SIG-M5 (cell line): ENCODE results near the gene LRMDA.
"Not testable (repeated sequence)": the region's sequence is repeated elsewhere in the genome, so short reads cannot be mapped to it uniquely, and the experiment has no call there.

Experiments
- DNase-seq: peaks from one replicate; lab custom pipeline; 2025; lab: John Stamatoyannopoulos, UW

The LRMDA gene

DNA sequence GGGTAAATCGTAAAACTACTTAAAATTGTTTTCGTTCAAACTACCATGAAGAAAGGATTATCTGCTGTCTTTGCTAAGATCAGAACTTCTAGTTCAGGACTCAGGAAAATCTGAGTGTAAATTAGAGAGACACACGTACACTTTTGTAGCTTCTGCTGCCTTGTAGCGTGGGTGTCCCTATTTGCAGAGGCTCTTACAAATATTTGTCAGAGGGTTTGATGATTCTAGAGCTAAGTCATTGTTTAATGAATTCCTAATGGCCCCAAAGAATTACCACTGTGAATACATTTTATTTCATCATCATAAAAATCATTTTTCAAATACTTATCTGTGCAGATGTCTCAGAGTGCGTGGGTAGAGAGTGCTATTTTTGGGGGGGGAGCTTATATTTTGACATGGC is 314.9 kb downstream of the LRMDA start:
- no peak for DNase-seq

GRCh38 chr10:75750093-75750875 is 318.9 kb downstream of the LRMDA start:
- DNase-seq = not testable (repeated sequence)

- no peak for DNase-seq
Observed at GRCh38 chr10:75751232-75751631, 319.8 kb downstream of the LRMDA start.

GRCh38 chr10:75753621-75754020 is 322.2 kb downstream of the LRMDA start:
- DNase-seq = no peak

DNA sequence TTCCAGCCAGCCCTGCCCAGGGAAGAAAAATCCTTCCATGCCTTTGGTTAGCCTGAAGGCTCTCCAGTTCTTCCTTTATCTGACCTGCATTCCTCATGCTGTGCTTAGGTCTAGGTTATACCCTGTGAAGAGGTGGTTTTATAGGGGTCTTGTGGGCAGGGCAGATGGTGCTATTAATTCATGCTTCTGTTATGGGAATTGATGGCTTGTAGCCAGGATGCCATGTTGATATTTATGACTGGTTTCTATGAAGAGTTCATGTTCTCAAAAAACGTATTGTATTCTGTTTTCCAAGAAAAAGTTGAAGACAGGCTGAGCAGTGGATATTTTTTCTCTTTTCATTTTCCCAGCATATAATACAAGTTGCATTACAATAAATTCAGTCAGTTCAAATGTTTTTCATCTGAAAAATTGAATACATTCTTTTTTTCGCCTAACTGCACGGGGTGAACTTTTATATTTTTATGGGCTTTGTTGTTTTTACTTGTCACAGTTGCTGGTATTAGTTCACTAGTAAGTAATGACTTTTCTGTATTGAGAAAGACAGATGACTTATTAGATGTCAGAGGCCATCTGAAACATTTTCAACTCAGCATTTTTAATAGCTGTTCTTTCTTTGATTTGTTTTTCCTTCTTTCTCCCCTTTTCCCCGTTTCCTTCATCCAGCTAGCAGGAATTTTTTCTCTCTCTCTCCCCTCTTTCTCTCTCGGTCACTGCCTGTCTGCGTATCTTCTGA is 322.8 kb downstream of the LRMDA start:
- no peak for DNase-seq

- DNase-seq = no peak
Observed at GRCh38 chr10:75755528-75755927, 324.1 kb downstream of the LRMDA start.

GRCh38 chr10:75761289-75761688 is 329.9 kb downstream of the LRMDA start:
- no peak for DNase-seq

GRCh38 chr10:75762431-75762802 is 331.0 kb downstream of the LRMDA start:
- no peak for DNase-seq

DNA sequence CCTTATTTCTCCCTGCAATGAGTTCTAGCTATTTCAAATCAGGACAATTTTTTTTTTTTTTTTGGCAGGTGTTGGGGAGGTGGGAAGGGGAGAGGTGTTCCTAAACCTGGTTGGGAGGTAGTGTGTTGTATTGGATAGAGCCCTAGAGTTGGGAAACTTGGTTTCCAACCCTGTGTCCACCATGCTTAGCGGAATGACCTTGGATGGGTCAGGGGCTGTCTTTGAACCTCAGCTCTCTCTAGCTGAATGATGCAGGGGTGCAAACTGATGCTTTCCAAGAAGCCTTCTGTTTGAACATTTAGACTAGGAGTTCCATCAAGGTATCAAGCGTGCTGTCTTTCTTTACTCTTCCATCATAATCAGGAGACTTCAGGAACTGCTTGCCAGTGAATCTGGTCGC is 332.2 kb downstream of the LRMDA start:
- DNase-seq = no peak

- no peak for DNase-seq
Observed at GRCh38 chr10:75764974-75765788, 333.8 kb downstream of the LRMDA start.

- no peak for DNase-seq
Observed at GRCh38 chr10:75765789-75766096, 334.3 kb downstream of the LRMDA start.

- DNase-seq = no peak
Observed at GRCh38 chr10:75766106-75766505, 334.7 kb downstream of the LRMDA start.

- not testable (repeated sequence) for DNase-seq
Observed at GRCh38 chr10:75766752-75767151, 335.3 kb downstream of the LRMDA start.

DNA sequence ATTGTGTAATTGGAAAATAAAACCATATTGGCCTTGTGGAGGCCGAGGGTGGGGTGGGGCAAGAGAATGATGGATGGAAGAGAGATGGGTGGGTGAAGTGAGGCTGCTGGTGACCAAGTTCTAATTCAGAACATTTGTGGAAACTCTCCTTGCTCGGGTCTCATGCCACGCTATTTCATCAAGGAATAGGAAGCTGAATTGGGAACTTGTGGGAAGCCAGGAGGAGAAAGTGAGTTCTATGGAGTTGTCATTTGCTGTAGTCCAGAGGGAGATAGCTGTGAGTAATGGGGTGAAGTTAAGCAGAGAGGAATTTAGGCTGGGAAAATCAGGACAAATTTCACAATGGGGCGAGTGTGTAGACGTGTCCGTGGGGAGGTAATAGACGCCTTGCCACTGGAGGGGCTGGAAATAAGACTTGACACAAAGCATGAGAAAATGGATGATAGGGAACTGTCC is 339.2 kb downstream of the LRMDA start:
- DNase-seq = no peak

DNA sequence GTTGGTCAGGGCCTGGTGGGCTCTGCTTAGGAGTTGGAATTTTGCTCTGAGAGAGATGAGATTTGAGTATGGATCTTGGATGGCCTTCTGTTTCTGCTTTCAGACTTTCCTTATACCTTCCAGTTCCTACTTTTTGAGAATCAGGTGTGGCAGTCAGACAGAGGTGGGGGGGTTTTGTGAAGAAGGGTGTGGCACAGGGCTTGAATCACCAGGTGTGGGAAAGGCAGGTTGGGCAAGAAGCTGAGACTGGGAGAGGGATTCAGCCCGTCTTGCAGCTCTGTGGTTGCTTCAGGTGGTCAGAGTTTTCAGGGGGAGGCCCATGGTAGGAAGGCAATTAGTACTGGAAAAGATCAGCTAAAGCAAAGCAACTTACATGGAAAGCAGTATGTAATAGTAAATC is 340.2 kb downstream of the LRMDA start:
- no peak for DNase-seq

DNA sequence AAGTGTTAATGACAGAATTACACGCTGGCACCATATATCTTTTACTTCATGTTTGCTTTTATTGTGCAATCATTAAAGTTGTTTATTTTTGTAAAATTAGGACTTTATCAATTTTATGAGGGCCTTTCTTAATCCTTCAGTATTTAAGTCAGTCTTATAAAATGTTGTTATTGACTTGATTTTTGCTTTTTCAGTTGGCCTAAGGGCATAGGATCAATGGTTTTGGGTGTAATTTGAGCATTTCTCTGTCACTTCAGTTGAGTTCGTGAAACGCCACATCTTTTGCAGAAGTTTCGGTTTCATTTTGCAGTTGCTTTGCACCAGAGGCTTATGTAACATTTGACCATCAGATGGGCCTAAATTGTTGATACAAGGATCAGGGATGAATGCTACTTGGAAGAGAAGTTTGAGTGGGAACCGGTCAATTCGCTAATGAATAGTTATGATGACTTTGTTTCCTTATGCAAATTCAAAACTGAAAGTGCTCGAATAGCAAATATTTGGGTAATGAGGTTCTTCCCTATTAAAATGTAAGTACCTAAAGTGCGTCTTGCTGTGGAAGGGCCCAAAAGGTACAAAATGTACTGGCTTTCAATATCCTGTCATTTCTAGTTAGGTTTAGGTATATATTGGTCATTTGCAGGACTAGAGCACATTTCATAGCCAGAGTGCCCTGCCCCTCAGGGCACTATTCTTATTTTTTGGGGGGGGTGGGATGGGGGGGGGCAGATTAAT is 340.9 kb downstream of the LRMDA start:
- no peak for DNase-seq

DNA sequence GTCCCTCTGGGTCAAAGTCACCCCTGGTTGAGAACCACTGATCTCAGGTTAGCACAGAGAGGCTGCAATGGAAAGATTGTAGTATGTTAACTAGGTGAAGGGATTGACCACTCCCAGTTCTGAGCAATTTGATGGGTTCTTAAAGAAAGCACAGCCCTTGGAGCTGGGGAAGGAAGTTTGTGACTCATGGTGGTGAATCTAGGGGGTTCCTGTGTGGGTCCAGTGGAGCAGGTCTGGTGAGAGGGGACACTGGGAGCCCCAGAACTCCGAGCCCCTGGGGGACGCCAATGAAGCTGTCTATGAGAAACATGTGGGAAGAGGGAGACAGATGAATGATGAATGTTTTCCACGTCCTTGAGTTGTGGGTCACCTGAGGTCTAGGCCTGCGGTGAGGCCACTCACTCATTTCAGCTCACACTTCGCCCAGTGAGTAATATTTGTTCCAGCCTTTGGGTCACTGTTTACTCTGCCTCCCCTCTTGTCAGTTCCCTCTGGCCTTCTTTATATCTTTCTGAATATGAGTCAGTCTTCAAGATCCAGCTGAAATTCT is 341.9 kb downstream of the LRMDA start:
- no peak for DNase-seq

- DNase-seq = no peak
Observed at GRCh38 chr10:75773813-75774782, 342.7 kb downstream of the LRMDA start.

GRCh38 chr10:75774783-75775490 is 343.5 kb downstream of the LRMDA start:
- DNase-seq = no peak
